Osteoblast (primary cell): ENCODE measurements around the gene NGEF. TPM values are rescaled to one million over a fixed set of nuclear protein-coding genes. Genes with fewer than 3 reads are reported as not detected.

Source experiments
- DNase-seq: peaks from one replicate; pipeline ENCODE4 v3.0.0; 2011; ENCODE audit warnings: low spot score, mixed read lengths; ENCODE audit not compliant: insufficient read length; ENCODE audit errors: missing footprints
- H2AFZ ChIP-seq: 2 replicates; pipeline ENCODE4 v1.6.0; 2011; ENCODE audit warnings: mild to moderate bottlenecking, low read length
- H3K27ac ChIP-seq: 2 replicates; pipeline ENCODE4 v1.5.1; 2011; ENCODE audit warnings: mild to moderate bottlenecking, low read depth, low read length, moderate library complexity
- H3K27me3 ChIP-seq: 2 replicates; pipeline ENCODE4 v1.6.0; 2012; ENCODE audit warnings: mild to moderate bottlenecking, control low read depth, inconsistent platforms, low read length, moderate library complexity; ENCODE audit not compliant: insufficient read depth
- H3K36me3 ChIP-seq: 2 replicates; pipeline ENCODE4 v1.5.1; 2011; ENCODE audit warnings: mild to moderate bottlenecking, low read length, control low read depth, moderate library complexity; ENCODE audit not compliant: insufficient read depth
- H3K4me1 ChIP-seq: 2 replicates; pipeline ENCODE4 v1.5.1; 2011; ENCODE audit warnings: mild to moderate bottlenecking, low read length, control low read depth, moderate library complexity; ENCODE audit not compliant: insufficient read depth
- H3K4me2 ChIP-seq: 2 replicates; pipeline ENCODE4 v1.6.0; 2011; ENCODE audit warnings: mild to moderate bottlenecking, low read length; ENCODE audit not compliant: insufficient read depth
- H3K4me3 ChIP-seq: fragments of 200-600 bp; sonication (generic); 3 replicates; pipeline ENCODE4 v1.5.1; 2012; ENCODE audit warnings: mild to moderate bottlenecking, low read length, inconsistent platforms; ENCODE audit not compliant: insufficient read depth
- H3K79me2 ChIP-seq: 2 replicates; pipeline ENCODE4 v1.6.0; 2012; ENCODE audit warnings: mild to moderate bottlenecking, low read length, control low read depth, inconsistent platforms; ENCODE audit not compliant: insufficient read depth
- H3K9me3 ChIP-seq: 2 replicates; pipeline ENCODE4 v1.5.1; 2011; ENCODE audit warnings: low read depth, low read length, control low read depth
- H4K20me1 ChIP-seq: 2 replicates; pipeline ENCODE4 v1.6.0; 2012; ENCODE audit warnings: mild to moderate bottlenecking, low read length, control low read depth; ENCODE audit not compliant: insufficient read depth
- total RNA-seq: library from RNA; depleted of rRNA; stranded (reverse); fragments of >200 nt; gene quantifications from 2 replicates; pipeline ENCODE4 v1.2.3, GENCODE V29; 2012
- TF ChIP-seq, protein P1 (sequence below): IDR thresholded peaks from 2 replicates; pipeline ENCODE4 v1.5.1; 2011; ENCODE audit warnings: mild to moderate bottlenecking, low read depth, low read length, moderate library complexity; ENCODE audit errors: extremely low read depth

Gene NGEF
- total RNA-seq, 1 donor = not detected

DNA sequence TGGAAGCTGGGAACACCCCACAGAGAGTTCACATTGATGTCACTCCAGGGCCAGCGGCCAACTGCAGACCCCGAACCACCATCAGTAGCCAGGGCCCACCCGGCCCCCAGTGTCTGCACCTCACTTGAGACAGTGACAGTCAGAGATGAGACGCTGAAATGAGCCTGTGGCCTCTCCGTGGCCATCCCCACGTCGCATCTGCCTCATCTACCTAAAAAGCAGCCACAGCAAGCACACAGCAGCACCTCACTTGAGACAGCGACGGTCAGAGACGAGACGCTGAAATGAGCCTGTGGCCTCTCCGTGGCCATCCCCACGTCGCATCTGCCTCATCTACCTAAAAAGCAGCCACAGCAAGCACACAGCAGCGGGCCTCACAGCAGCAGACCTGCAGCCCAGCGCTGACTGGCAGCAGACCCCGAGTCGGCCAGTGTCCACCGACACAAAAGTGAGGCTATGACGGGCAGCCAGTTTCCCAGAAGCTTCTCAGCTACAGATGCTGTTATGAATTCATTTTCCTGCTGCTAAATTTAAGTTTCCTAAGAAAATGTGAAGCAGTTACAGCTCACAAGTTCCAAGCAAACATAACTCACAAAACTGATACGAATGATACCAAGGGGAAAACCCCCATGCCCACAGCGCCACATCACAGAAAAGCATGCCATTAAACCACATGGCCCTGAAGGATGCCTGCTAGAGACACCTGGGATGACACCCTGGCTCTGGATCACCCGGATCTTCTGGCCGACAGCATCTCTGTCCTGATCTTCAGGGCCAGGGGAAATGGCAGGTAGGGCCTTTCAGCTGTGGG lies 115.3 kb downstream of the NGEF start:
- Histone ChIP-seq H3K27me3 (no peaks in the 10 kb centered on the region), H3K79me2 (no peaks in the 10 kb centered on the region), H3K27ac (no peak overlapping the region), H3K4me1 (peaks cover 14% of the 10 kb centered on the region), H4K20me1 (no peaks in the 10 kb centered on the region), H3K4me2 (no peak overlapping the region), H3K9me3 (no peaks in the 10 kb centered on the region), H2AFZ (no peak overlapping the region), H3K4me3 (no peak overlapping the region), H3K36me3 (no peaks in the 10 kb centered on the region)
- peak; percentile 59 for DNase-seq
- TF ChIP-seq, protein P1, sequence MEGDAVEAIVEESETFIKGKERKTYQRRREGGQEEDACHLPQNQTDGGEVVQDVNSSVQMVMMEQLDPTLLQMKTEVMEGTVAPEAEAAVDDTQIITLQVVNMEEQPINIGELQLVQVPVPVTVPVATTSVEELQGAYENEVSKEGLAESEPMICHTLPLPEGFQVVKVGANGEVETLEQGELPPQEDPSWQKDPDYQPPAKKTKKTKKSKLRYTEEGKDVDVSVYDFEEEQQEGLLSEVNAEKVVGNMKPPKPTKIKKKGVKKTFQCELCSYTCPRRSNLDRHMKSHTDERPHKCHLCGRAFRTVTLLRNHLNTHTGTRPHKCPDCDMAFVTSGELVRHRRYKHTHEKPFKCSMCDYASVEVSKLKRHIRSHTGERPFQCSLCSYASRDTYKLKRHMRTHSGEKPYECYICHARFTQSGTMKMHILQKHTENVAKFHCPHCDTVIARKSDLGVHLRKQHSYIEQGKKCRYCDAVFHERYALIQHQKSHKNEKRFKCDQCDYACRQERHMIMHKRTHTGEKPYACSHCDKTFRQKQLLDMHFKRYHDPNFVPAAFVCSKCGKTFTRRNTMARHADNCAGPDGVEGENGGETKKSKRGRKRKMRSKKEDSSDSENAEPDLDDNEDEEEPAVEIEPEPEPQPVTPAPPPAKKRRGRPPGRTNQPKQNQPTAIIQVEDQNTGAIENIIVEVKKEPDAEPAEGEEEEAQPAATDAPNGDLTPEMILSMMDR = no peak

DNA sequence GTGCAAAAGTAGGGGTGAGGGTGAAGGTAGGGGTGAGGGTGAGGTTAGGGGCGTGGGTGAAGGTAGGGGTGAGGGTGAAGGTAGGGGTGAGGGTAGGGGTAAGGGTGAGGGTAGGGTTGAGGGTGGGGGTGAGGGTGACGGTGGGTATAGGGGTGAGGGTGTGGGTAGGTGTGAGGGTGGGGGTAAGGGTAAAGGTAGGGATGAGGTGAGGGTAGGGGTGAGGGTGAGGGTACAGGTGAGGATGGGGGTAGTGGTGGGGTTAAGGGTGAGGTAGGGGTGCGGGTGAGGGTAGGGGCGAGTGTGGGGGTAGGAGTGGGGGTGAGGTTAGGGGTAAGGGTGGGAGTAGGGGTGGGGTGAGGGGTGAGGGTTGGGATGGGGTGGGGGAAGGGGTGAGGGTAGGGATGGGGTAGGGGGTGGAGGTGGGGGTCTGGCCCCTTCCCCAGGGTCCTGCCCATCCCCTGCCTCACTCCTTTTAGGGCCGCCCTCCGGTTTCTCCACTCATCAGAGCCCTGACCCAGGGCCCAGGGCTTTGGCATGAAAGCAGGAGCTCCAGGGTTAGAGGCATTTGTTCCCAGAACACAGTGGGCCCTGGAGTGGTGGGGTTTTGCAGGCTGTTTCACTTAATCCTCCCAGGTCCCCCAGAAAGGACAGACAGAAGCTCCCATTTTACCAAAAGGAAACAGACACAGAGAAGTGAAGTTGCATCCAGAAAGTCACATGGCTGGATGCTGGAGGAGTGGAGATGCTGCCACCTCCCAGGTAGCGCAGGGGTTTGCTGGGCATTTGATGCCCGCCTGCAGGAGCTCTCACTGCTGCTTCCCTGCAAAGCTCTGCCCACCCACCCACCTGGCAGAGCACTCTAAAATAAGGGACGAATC lies 116.1 kb downstream of the NGEF start:
- TF ChIP-seq, protein P1 = no peak
- Histone ChIP-seq H3K9me3 (no peaks in the 10 kb centered on the region), H2AFZ (no peak overlapping the region), H4K20me1 (no peaks in the 10 kb centered on the region), H3K4me2 (no peak overlapping the region), H3K79me2 (no peaks in the 10 kb centered on the region), H3K27ac (no peak overlapping the region), H3K4me3 (no peak overlapping the region), H3K4me1 (peaks cover 9% of the 10 kb centered on the region), H3K36me3 (no peaks in the 10 kb centered on the region), H3K27me3 (no peaks in the 10 kb centered on the region)
- DNase-seq = peak; percentile 46

DNA sequence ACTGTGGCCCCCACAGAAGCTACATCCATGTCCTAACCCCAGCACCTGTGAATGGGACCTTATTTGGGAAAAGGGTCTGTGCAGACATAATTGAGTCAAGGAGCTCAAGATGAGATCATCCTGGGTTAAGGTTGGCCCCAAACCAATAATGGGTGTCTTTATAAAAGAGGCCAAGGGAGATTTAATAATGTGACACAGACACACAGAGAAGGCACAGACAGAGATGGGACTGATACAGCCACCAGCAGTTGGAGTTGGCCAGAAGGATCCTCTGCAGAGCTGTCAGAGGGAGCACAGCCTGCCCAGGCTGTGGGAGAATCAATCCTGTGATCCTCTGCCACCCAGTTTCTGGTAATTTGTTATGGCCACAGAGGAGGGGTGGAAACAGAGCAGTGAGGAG lies 116.9 kb downstream of the NGEF start:
- TF ChIP-seq, protein P1 = no peak
- Histone ChIP-seq H3K27ac (no peak overlapping the region), H3K27me3 (no peaks in the 10 kb centered on the region), H3K4me2 (no peak overlapping the region), H3K36me3 (no peaks in the 10 kb centered on the region), H4K20me1 (no peaks in the 10 kb centered on the region), H3K4me1 (peaks cover 9% of the 10 kb centered on the region), H3K4me3 (no peak overlapping the region), H2AFZ (no peak overlapping the region), H3K79me2 (no peaks in the 10 kb centered on the region), H3K9me3 (no peaks in the 10 kb centered on the region)
- DNase-seq = peak; percentile 73

DNA sequence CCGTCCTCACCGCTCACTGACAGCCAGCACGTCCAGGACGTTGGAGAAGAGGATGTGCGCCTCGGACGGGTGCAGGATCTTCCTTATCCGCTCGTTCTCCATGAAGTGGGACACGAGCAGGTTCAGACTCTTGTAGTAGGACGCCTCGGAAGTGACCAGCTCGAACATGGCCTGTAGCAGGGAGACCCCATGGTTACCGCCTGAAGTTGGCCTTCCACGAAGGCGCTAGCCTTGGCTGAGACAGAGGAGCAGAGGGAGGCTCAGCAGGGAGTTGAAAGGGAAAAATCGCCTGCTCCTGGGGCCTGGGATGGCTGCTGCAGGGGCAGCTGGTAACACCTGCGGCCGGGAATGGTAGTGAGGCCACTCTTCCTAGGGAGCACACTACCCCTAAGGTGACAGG lies 118.3 kb downstream of the NGEF start:
- peaks cover 15% of the 10 kb centered on the region for H3K4me1 ChIP-seq
- H3K9me3 ChIP-seq = no peaks in the 10 kb centered on the region

More for the DNA sequence above, 118.3 kb downstream of the NGEF start:
- H3K27me3 ChIP-seq = no peaks in the 10 kb centered on the region
- H3K79me2 ChIP-seq = no peaks in the 10 kb centered on the region
- no peak for DNase-seq
- no peak overlapping the region for H2AFZ ChIP-seq
- no peaks in the 10 kb centered on the region for H3K36me3 ChIP-seq
- H3K4me2 ChIP-seq = no peak overlapping the region
- H3K4me3 ChIP-seq = no peak overlapping the region
- TF ChIP-seq, protein P1 = no peak
- no peak overlapping the region for H3K27ac ChIP-seq
- H4K20me1 ChIP-seq = no peaks in the 10 kb centered on the region
